GM23338 (cell line): ENCODE data around the gene TCF7L1. TPM values are rescaled to one million over a fixed set of nuclear protein-coding genes. Genes with fewer than 3 reads are reported as not detected.
A peak's percentile ranks its signal among the peaks of the same experiment; 100 is the strongest.

Experiments used
- ATAC-seq: fragments of 200-7000 bp; cut with Tn5 transposase; 3 replicates; pipeline ENCODE4 v1.9.1; 2020
- DNase-seq: peaks from one replicate; pipeline ENCODE4 v3.0.0-alpha.2; 2015; ENCODE audit warnings: low spot score
- H2AFZ ChIP-seq: fragments of 200-600 bp; sonication (generic); 2 replicates; pipeline ENCODE4 v1.8.0; 2016; ENCODE audit warnings: antibody characterized with exemption, mild to moderate bottlenecking, moderate library complexity
- H3F3A ChIP-seq: fragments of 200-600 bp; sonication (generic); replicated peaks from 2 replicates; pipeline ENCODE4 v1.8.0; 2017; ENCODE audit warnings: antibody characterized with exemption, mixed run types, low read depth
- H3K27ac ChIP-seq: fragments of 200-600 bp; sonication (generic); 2 replicates; pipeline ENCODE4 v1.6.1; 2016; ENCODE audit warnings: low read depth
- H3K27me3 ChIP-seq: fragments of 200-600 bp; sonication (generic); 2 replicates; pipeline ENCODE4 v1.8.0; 2016; ENCODE audit warnings: mild to moderate bottlenecking, mixed run types, moderate library complexity; ENCODE audit not compliant: insufficient read depth
- H3K36me3 ChIP-seq: fragments of 200-600 bp; sonication (generic); 2 replicates; pipeline ENCODE4 v1.8.0; 2016; ENCODE audit warnings: mild to moderate bottlenecking; ENCODE audit not compliant: insufficient read depth
- H3K4me1 ChIP-seq: fragments of 200-600 bp; sonication (generic); 2 replicates; pipeline ENCODE4 v1.8.0; 2016; ENCODE audit warnings: mild to moderate bottlenecking, moderate library complexity; ENCODE audit not compliant: insufficient read depth
- H3K4me2 ChIP-seq: fragments of 200-600 bp; sonication (generic); 2 replicates; pipeline ENCODE4 v1.7.1; 2017; ENCODE audit warnings: mixed run types
- H3K4me3 ChIP-seq: fragments of 200-600 bp; sonication (generic); 2 replicates; pipeline ENCODE4 v1.6.1; 2016; ENCODE audit warnings: mixed run types
- H3K79me2 ChIP-seq: fragments of 200-600 bp; sonication (generic); replicated peaks from 2 replicates; pipeline ENCODE4 v1.8.0; 2017; ENCODE audit warnings: mild to moderate bottlenecking; ENCODE audit not compliant: insufficient read depth
- H3K9me2 ChIP-seq: fragments of 200-600 bp; sonication (generic); 2 replicates; pipeline ENCODE4 v1.8.0; 2017; ENCODE audit not compliant: insufficient read depth
- H4K20me1 ChIP-seq: fragments of 200-600 bp; sonication (generic); replicated peaks from 2 replicates; pipeline ENCODE4 v1.8.0; 2017; ENCODE audit warnings: mild to moderate bottlenecking; ENCODE audit not compliant: insufficient read depth
- H3K27ac Mint-ChIP-seq: 2 replicates; pipeline ENCODE4 v1.8.0; 2020; ENCODE audit warnings: inconsistent platforms, mild to moderate bottlenecking, moderate library complexity, mixed read lengths
- H3K27me3 Mint-ChIP-seq: 3 replicates; pipeline ENCODE4 v1.8.0; 2022; ENCODE audit warnings: low read depth, mild to moderate bottlenecking, moderate library complexity, mixed read lengths, inconsistent platforms; ENCODE audit not compliant: insufficient read depth, poor library complexity
- H3K36me3 Mint-ChIP-seq: 3 replicates; pipeline ENCODE4 v1.8.0; 2021; ENCODE audit warnings: low read depth, mild to moderate bottlenecking, inconsistent platforms, moderate library complexity, mixed read lengths
- H3K4me1 Mint-ChIP-seq: 3 replicates; pipeline ENCODE4 v1.8.0; 2020; ENCODE audit warnings: mild to moderate bottlenecking, inconsistent platforms, mixed read lengths
- H3K4me3 Mint-ChIP-seq: 3 replicates; pipeline ENCODE4 v1.8.0; 2021; ENCODE audit warnings: moderate library complexity, mild to moderate bottlenecking, inconsistent platforms, mixed read lengths
- H3K9me3 Mint-ChIP-seq: 3 replicates; pipeline ENCODE4 v1.8.0; 2020; ENCODE audit warnings: moderate library complexity, mild to moderate bottlenecking, inconsistent platforms, mixed read lengths
- CREB1 ChIP-seq: fragments of 250-450 bp; sonication (Bioruptor Pico); IDR thresholded peaks from 2 replicates; pipeline ENCODE4 v1.5.0; 2020; ENCODE audit warnings: low read depth, mild to moderate bottlenecking, moderate library complexity
- EZH2 ChIP-seq: fragments of 200-600 bp; sonication (generic); IDR thresholded peaks from one replicate; pipeline ENCODE4 v1.8.0; 2017; ENCODE audit warnings: antibody characterized with exemption, mild to moderate bottlenecking, low read depth; ENCODE audit not compliant: unreplicated experiment
- EZH2phosphoT487 ChIP-seq: fragments of 200-600 bp; sonication (generic); IDR thresholded peaks from one replicate; pipeline ENCODE4 v1.8.1; 2018; ENCODE audit warnings: antibody characterized with exemption; ENCODE audit not compliant: unreplicated experiment
- JUNB ChIP-seq: IDR thresholded peaks from one replicate; pipeline ENCODE4 v1.6.1; 2016; ENCODE audit warnings: antibody characterized with exemption; ENCODE audit not compliant: unreplicated experiment
- NANOG ChIP-seq: IDR thresholded peaks from 2 replicates; pipeline ENCODE4 v1.6.1; 2016; ENCODE audit warnings: antibody characterized with exemption, borderline replicate concordance
- POLR2AphosphoS5 ChIP-seq: IDR thresholded peaks from 2 replicates; pipeline ENCODE4 v1.6.1; 2016; ENCODE audit warnings: antibody characterized with exemption, low read depth
- ZNF114 ChIP-seq: fragments of 250-450 bp; sonication (Bioruptor Pico); IDR thresholded peaks from 2 replicates; pipeline ENCODE4 v1.5.0; 2020; ENCODE audit warnings: mild to moderate bottlenecking, moderate library complexity
- ZNF331 ChIP-seq: fragments of 250-450 bp; sonication (Bioruptor Pico); IDR thresholded peaks from 2 replicates; pipeline ENCODE4 v1.5.0; 2020; ENCODE audit warnings: low read depth, mild to moderate bottlenecking, moderate library complexity
- polyA plus RNA-seq: library from polyadenylated mRNA; unstranded; fragments of >200 nt; fragmentation: Nextera tagmentation; extraction: Ambion mirVana; gene quantifications from 2 replicates; pipeline ENCODE4 v1.2.1, GENCODE V29; 2016
- total RNA-seq: library from RNA; depleted of rRNA; stranded (reverse); fragments of >200 nt; shearing (Covaris generic); gene quantifications from 2 replicates; pipeline ENCODE4 v1.2.3, GENCODE V29; 2014
- TF ChIP-seq, protein P1 (sequence below), 2 experiments: fragments of 200-600 bp in 1 of 2; sonication (generic) in 1 of 2; conservative IDR thresholded peaks; 2 replicates each; pipeline versions ENCODE4 v1.5.1 to v1.6.1; 2016 to 2017; ENCODE audit warnings: antibody characterized with exemption in 2 of 2, low read depth in 2 of 2, mild to moderate bottlenecking in 2 of 2, moderate library complexity in 1 of 2
- TF ChIP-seq, protein P2 (sequence below): IDR thresholded peaks from one replicate; pipeline ENCODE4 v1.6.1; 2018; ENCODE audit warnings: antibody characterized with exemption; ENCODE audit not compliant: unreplicated experiment
- TF ChIP-seq, protein P3 (sequence below): IDR thresholded peaks from 2 replicates; pipeline ENCODE4 v1.6.1; 2016; ENCODE audit warnings: antibody characterized with exemption

TCF7L1 gene
- total and polyA plus RNA-seq, 2 experiments from 2014 or later, result 47.3 to 101 TPM

GRCh38 chr2:85259101-85259590 lies 126.0 kb downstream of the TCF7L1 start:
- Mint-ChIP-seq H3K36me3 (peaks cover 35% of the 10 kb centered on the region), H3K4me3 (peak overlapping the region; percentile 51), H3K27ac (peak overlapping the region; percentile 97), H3K9me3 (no peaks in the 10 kb centered on the region; the same call in 2 of the 3 replicates), H3K27me3 (peaks cover 58% of the 10 kb centered on the region), H3K4me1 (peaks cover 85% of the 10 kb centered on the region)
- Histone ChIP-seq H3K4me2 (peak overlapping the region; percentile 78), H2AFZ (no peak overlapping the region), H3K4me3 (0 out of 2 replicates have a peak overlapping the region, but pooled peaks have one; percentile 3), H3F3A (peaks cover 27% of the 10 kb centered on the region), H3K36me3 (no peaks in the 10 kb centered on the region), H4K20me1 (peaks cover 16% of the 10 kb centered on the region; the same call in 1 of the 2 replicates), H3K27ac (peak overlapping the region; percentile 94), H3K4me1 (peaks cover 74% of the 10 kb centered on the region), H3K27me3 (no peaks in the 10 kb centered on the region), H3K9me2 (no peaks in the 10 kb centered on the region), H3K79me2 (peaks cover 80% of the 10 kb centered on the region)
- TF ChIP-seq, protein P1, sequence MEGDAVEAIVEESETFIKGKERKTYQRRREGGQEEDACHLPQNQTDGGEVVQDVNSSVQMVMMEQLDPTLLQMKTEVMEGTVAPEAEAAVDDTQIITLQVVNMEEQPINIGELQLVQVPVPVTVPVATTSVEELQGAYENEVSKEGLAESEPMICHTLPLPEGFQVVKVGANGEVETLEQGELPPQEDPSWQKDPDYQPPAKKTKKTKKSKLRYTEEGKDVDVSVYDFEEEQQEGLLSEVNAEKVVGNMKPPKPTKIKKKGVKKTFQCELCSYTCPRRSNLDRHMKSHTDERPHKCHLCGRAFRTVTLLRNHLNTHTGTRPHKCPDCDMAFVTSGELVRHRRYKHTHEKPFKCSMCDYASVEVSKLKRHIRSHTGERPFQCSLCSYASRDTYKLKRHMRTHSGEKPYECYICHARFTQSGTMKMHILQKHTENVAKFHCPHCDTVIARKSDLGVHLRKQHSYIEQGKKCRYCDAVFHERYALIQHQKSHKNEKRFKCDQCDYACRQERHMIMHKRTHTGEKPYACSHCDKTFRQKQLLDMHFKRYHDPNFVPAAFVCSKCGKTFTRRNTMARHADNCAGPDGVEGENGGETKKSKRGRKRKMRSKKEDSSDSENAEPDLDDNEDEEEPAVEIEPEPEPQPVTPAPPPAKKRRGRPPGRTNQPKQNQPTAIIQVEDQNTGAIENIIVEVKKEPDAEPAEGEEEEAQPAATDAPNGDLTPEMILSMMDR (conservative IDR thresholded peaks at IDR 0.05; ENCODE audit: low read depth in 2 of 2), result no peak
- TF ChIP-seq CREB1 (CRISPR knock-in tag) (no peak), POLR2AphosphoS5 (no peak), NANOG (no peak), JUNB (no peak), ZNF114 (CRISPR knock-in tag) (no peak), EZH2 (no peak), EZH2phosphoT487 (no peak), ZNF331 (CRISPR knock-in tag) (no peak)
- TF ChIP-seq, protein P2, sequence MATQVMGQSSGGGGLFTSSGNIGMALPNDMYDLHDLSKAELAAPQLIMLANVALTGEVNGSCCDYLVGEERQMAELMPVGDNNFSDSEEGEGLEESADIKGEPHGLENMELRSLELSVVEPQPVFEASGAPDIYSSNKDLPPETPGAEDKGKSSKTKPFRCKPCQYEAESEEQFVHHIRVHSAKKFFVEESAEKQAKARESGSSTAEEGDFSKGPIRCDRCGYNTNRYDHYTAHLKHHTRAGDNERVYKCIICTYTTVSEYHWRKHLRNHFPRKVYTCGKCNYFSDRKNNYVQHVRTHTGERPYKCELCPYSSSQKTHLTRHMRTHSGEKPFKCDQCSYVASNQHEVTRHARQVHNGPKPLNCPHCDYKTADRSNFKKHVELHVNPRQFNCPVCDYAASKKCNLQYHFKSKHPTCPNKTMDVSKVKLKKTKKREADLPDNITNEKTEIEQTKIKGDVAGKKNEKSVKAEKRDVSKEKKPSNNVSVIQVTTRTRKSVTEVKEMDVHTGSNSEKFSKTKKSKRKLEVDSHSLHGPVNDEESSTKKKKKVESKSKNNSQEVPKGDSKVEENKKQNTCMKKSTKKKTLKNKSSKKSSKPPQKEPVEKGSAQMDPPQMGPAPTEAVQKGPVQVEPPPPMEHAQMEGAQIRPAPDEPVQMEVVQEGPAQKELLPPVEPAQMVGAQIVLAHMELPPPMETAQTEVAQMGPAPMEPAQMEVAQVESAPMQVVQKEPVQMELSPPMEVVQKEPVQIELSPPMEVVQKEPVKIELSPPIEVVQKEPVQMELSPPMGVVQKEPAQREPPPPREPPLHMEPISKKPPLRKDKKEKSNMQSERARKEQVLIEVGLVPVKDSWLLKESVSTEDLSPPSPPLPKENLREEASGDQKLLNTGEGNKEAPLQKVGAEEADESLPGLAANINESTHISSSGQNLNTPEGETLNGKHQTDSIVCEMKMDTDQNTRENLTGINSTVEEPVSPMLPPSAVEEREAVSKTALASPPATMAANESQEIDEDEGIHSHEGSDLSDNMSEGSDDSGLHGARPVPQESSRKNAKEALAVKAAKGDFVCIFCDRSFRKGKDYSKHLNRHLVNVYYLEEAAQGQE, result no peak
- peak; percentile 6 for ATAC-seq
- peak; percentile 75 for DNase-seq

DNA sequence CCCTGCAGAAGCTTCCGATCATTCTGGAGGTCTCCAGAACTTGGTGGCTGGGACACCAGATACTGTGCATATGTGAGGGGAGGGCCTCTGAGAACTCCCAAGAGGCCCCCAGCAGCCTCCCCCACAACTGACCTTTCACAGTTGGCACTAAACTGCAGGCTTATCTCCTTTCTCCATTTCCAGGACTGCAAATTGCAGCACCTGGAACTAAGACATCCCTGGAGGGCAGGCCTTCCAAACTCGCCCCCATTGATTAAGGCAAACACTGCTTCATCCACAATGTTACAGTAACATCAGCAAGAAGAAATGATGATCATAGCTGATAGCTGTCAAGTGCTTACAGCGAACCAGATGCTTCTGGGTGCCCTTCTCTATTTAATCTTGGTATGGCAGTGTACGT lies 126.7 kb downstream of the TCF7L1 start:
- Histone ChIP-seq H4K20me1 (peaks cover 20% of the 10 kb centered on the region; the same call in 1 of the 2 replicates), H3K4me2 (peak overlapping the region; percentile 24; the same call in 1 of the 2 replicates), H3K4me3 (no peak overlapping the region), H3K4me1 (peaks cover 73% of the 10 kb centered on the region), H3K27ac (peak overlapping the region; percentile 94; the same call in 1 of the 2 replicates), H3K36me3 (no peaks in the 10 kb centered on the region), H3K27me3 (no peaks in the 10 kb centered on the region), H3K79me2 (peaks cover 76% of the 10 kb centered on the region), H3K9me2 (no peaks in the 10 kb centered on the region), H2AFZ (no peak overlapping the region), H3F3A (peaks cover 22% of the 10 kb centered on the region)
- peak overlapping the region; percentile 97; the same call in 1 of the 2 replicates for H3K27ac Mint-ChIP-seq
- H3K4me1 Mint-ChIP-seq, result peaks cover 85% of the 10 kb centered on the region
- peaks cover 55% of the 10 kb centered on the region for H3K27me3 Mint-ChIP-seq
- DNase-seq, result no peak
- peaks cover 32% of the 10 kb centered on the region for H3K36me3 Mint-ChIP-seq
- H3K9me3 Mint-ChIP-seq, result no peaks in the 10 kb centered on the region; the same call in 2 of the 3 replicates
- no peak for ATAC-seq
- H3K4me3 Mint-ChIP-seq, result no peak overlapping the region; the same call in 2 of the 3 replicates
- TF ChIP-seq EZH2phosphoT487, result no peak
- TF ChIP-seq ZNF331 (CRISPR knock-in tag), result no peak
- no peak for TF ChIP-seq CREB1 (CRISPR knock-in tag)
- TF ChIP-seq, protein P3, sequence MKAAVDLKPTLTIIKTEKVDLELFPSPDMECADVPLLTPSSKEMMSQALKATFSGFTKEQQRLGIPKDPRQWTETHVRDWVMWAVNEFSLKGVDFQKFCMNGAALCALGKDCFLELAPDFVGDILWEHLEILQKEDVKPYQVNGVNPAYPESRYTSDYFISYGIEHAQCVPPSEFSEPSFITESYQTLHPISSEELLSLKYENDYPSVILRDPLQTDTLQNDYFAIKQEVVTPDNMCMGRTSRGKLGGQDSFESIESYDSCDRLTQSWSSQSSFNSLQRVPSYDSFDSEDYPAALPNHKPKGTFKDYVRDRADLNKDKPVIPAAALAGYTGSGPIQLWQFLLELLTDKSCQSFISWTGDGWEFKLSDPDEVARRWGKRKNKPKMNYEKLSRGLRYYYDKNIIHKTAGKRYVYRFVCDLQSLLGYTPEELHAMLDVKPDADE, result no peak
- TF ChIP-seq EZH2, result no peak
